Thoracic aorta (tissue), 2 donors: ENCODE results near the gene OSTC. TPM values are rescaled to one million over a fixed set of nuclear protein-coding genes. Genes with fewer than 3 reads are reported as not detected.

Experiments used
- ATAC-seq: fragments of 150-250 bp; one replicate; pipeline ENCODE4 v1.8.0; 2017; ENCODE audit warnings: low read depth; ENCODE audit not compliant: insufficient number of reproducible peaks, low FRiP score
- DNase-seq: peaks from one replicate; pipeline ENCODE4 v3.0.0-alpha.2; 2020; ENCODE audit warnings: low spot score
- H3K27ac ChIP-seq, 2 donors: fragments of 200-600 bp; sonication (generic); 1 replicate in 1 of 2; 2 replicates in 1 of 2; pipeline ENCODE4 v1.5.1; 2016; ENCODE audit warnings: mild to moderate bottlenecking in 2 of 2, moderate library complexity in 2 of 2
- H3K27me3 ChIP-seq: fragments of 200-600 bp; sonication (generic); replicated peaks from 2 replicates; pipeline ENCODE4 v1.6.0; 2016; ENCODE audit warnings: mild to moderate bottlenecking; ENCODE audit not compliant: insufficient read depth
- H3K36me3 ChIP-seq: fragments of 200-600 bp; sonication (generic); one replicate; pipeline ENCODE4 v1.5.1; 2016
- H3K4me1 ChIP-seq, 2 donors: fragments of 200-600 bp; sonication (generic); 1 replicate in 1 of 2; 2 replicates in 1 of 2; pipeline versions ENCODE4 v1.5.1 to v1.6.0; 2016; ENCODE audit warnings: low read depth in 2 of 2, mild to moderate bottlenecking in 1 of 2; ENCODE audit not compliant: control insufficient read depth in 1 of 2
- H3K4me3 ChIP-seq: fragments of 200-600 bp; sonication (generic); 2 replicates; pipeline ENCODE4 v1.5.1; 2016; ENCODE audit warnings: mild to moderate bottlenecking
- H3K9me3 ChIP-seq: fragments of 200-600 bp; sonication (generic); 2 replicates; pipeline ENCODE4 v1.5.1; 2016
- total RNA-seq, 2 donors: library from RNA; depleted of rRNA; stranded (reverse); fragments of >200 nt; gene quantifications; one replicate each; pipeline versions ENCODE4 v1.1.0 to v1.2.3, GENCODE V29; 2016
- TF ChIP-seq, protein P1 (sequence below): fragments of 200-600 bp; sonication (generic); IDR thresholded peaks from one replicate; pipeline ENCODE4 v1.5.1; 2019; ENCODE audit warnings: antibody characterized with exemption

Gene OSTC
- 10 to 100 TPM; 56.2 to 77.2 TPM for total RNA-seq

- no peaks in the 10 kb centered on the region for H3K36me3 ChIP-seq
- TF ChIP-seq, protein P1, sequence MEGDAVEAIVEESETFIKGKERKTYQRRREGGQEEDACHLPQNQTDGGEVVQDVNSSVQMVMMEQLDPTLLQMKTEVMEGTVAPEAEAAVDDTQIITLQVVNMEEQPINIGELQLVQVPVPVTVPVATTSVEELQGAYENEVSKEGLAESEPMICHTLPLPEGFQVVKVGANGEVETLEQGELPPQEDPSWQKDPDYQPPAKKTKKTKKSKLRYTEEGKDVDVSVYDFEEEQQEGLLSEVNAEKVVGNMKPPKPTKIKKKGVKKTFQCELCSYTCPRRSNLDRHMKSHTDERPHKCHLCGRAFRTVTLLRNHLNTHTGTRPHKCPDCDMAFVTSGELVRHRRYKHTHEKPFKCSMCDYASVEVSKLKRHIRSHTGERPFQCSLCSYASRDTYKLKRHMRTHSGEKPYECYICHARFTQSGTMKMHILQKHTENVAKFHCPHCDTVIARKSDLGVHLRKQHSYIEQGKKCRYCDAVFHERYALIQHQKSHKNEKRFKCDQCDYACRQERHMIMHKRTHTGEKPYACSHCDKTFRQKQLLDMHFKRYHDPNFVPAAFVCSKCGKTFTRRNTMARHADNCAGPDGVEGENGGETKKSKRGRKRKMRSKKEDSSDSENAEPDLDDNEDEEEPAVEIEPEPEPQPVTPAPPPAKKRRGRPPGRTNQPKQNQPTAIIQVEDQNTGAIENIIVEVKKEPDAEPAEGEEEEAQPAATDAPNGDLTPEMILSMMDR, result no peak
- peak within 1 kb of the TSS; percentile 83 for H3K4me3 ChIP-seq
- H3K27ac ChIP-seq, result peak within 1 kb of the TSS; percentile 81 to 85
- DNase-seq (peak; percentile 85), ATAC-seq (peak; percentile 96)
- no peaks in the 10 kb centered on the region for H3K9me3 ChIP-seq
- H3K4me1 ChIP-seq, result peaks cover 8 to 23% of the 10 kb centered on the region in 2 donors
- no peaks in the 10 kb centered on the region for H3K27me3 ChIP-seq
These were observed at the start of gene OSTC for GRCh38 chr4:108650212-108651013. TSS of gene OSTC (plus strand) at chr4:108650599. CDS start at chr4:108650656, 57 bp downstream.

- ATAC-seq (no peak), DNase-seq (no peak)
- Histone ChIP-seq H3K27ac (no peak overlapping the region), H3K36me3 (no peaks in the 10 kb centered on the region), H3K27me3 (no peaks in the 10 kb centered on the region), H3K4me1 (no peaks in the 10 kb centered on the region), H3K9me3 (no peaks in the 10 kb centered on the region), H3K4me3 (no peak overlapping the region)
- TF ChIP-seq, protein P1, result no peak
These were observed 49.3 kb upstream of the OSTC start for GRCh38 chr4:108601106-108601505.

DNA sequence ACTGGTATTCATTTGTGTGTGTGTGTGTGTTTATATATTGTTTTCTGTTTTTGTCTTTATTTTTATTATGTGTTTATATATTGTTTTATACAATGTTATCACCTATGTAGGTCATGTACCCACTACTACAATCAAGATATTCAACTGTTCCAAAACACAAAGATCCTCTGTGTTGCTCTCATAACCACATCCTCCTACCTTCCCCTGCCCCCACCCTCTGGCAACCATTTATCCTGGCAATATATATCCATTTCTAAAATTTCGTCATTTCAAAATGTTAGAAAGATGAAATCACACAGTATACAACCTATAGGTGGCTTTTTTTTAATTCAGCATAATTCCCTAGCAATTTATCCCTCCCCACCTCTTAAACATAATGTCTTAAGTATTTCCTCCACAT lies 48.9 kb upstream of the OSTC start:
- Histone ChIP-seq H3K9me3 (no peaks in the 10 kb centered on the region), H3K36me3 (no peaks in the 10 kb centered on the region), H3K27ac (no peak overlapping the region), H3K27me3 (no peaks in the 10 kb centered on the region), H3K4me3 (no peak overlapping the region), H3K4me1 (no peaks in the 10 kb centered on the region)
- ATAC-seq, result no peak
- TF ChIP-seq, protein P1, result no peak
- DNase-seq, result no peak

GRCh38 chr4:108602163-108602562 lies 48.2 kb upstream of the OSTC start:
- H3K9me3 ChIP-seq, result no peaks in the 10 kb centered on the region
- no peak overlapping the region for H3K4me3 ChIP-seq
- no peaks in the 10 kb centered on the region for H3K4me1 ChIP-seq
- no peaks in the 10 kb centered on the region for H3K36me3 ChIP-seq
- no peak for ATAC-seq
- TF ChIP-seq, protein P1, result no peak
- no peak for DNase-seq
- no peak overlapping the region for H3K27ac ChIP-seq
- no peaks in the 10 kb centered on the region for H3K27me3 ChIP-seq

GRCh38 chr4:108607079-108607815 lies 43.2 kb upstream of the OSTC start:
- Histone ChIP-seq H3K27ac (no peak overlapping the region), H3K27me3 (no peaks in the 10 kb centered on the region), H3K4me3 (no peak overlapping the region), H3K4me1 (no peaks in the 10 kb centered on the region), H3K9me3 (no peaks in the 10 kb centered on the region), H3K36me3 (no peaks in the 10 kb centered on the region)
- TF ChIP-seq, protein P1, result no peak
- no peak for DNase-seq
- no peak for ATAC-seq
